ENCODE results near the gene C1QB. TPM values are rescaled to one million over a fixed set of nuclear protein-coding genes. Genes with fewer than 3 reads are reported as not detected.
A peak's percentile ranks its signal among the peaks of the same experiment; 100 is the strongest.

Gene C1QB
- total RNA-seq, 1 donor, result 0.72 TPM

DNA sequence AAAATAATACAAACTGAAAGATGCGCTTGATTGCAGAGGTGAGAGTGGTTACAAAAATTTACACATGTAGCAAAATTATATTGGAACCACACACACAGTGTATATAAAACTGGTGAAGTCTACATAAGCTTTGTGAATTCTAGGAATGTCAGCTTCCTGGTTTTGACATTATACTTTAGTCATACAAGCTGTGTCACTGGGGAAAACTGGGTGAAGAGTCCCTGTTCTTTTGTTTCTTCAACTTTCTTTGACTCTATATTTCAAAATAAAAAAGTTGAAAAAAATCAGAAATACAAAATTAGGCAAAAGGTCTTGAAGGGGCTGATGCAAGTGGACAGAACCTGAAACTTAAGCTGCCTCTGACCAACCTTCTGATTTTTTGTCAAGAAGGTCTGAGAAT, 6.7 kb upstream of the C1QB start:
- peak; percentile 88 for DNase-seq (ENCODE audit: insufficient read length, low spot score, missing footprints)
- Histone ChIP-seq H4K20me1 (ENCODE audit: insufficient read depth, low read length) (peaks cover 2% of the 10 kb centered on the region), H3K9me3 (ENCODE audit: low read depth, low read length) (no peaks in the 10 kb centered on the region), H3K79me2 (ENCODE audit: insufficient read depth, low read length) (no peaks in the 10 kb centered on the region), H3K27ac (ENCODE audit: low read depth, low read length) (no peak overlapping the region), H2AFZ (ENCODE audit: low read length) (no peak overlapping the region), H3K4me1 (ENCODE audit: insufficient read depth, low read length) (no peaks in the 10 kb centered on the region), H3K27me3 (ENCODE audit: insufficient read depth, low read length) (peaks cover 14% of the 10 kb centered on the region), H3K36me3 (ENCODE audit: insufficient read depth, low read length) (no peaks in the 10 kb centered on the region), H3K4me3 (ENCODE audit: insufficient read depth, low read length) (no peak overlapping the region), H3K4me2 (ENCODE audit: insufficient read depth, low read length) (no peak overlapping the region)
- TF ChIP-seq, protein P1, sequence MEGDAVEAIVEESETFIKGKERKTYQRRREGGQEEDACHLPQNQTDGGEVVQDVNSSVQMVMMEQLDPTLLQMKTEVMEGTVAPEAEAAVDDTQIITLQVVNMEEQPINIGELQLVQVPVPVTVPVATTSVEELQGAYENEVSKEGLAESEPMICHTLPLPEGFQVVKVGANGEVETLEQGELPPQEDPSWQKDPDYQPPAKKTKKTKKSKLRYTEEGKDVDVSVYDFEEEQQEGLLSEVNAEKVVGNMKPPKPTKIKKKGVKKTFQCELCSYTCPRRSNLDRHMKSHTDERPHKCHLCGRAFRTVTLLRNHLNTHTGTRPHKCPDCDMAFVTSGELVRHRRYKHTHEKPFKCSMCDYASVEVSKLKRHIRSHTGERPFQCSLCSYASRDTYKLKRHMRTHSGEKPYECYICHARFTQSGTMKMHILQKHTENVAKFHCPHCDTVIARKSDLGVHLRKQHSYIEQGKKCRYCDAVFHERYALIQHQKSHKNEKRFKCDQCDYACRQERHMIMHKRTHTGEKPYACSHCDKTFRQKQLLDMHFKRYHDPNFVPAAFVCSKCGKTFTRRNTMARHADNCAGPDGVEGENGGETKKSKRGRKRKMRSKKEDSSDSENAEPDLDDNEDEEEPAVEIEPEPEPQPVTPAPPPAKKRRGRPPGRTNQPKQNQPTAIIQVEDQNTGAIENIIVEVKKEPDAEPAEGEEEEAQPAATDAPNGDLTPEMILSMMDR (IDR thresholded peaks at IDR 0.05; ENCODE audit: extremely low read depth, low read depth, low read length), result no peak

DNA sequence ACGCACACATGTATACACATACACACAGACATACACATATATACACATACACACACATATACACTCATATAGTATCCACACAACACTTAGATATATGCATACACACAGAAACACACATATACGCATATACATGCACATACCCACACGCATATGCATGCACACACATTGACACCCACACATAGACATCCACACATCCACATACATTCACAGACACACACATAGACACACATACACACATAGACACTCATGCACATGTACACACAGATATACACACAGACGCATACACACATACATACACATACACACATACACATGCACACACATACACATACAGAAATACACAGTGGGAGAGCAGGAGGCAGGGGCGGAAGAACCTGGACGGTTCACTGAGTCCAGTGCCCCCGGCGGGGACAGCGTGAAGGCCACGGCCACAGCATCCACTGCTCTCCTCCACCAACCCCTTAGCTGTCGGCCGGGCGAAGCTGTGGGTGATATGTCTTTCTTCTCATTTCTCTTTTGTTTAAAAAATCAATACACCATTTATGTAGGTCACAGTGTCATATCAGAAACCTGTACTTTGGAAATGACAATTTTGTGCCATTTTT, 2.8 kb upstream of the C1QB start:
- Histone ChIP-seq H3K79me2 (ENCODE audit: insufficient read depth, low read length) (no peaks in the 10 kb centered on the region), H3K4me3 (ENCODE audit: insufficient read depth, low read length) (no peak overlapping the region), H3K27ac (ENCODE audit: low read depth, low read length) (no peak overlapping the region), H2AFZ (ENCODE audit: low read length) (no peak overlapping the region), H3K9me3 (ENCODE audit: low read depth, low read length) (no peaks in the 10 kb centered on the region), H3K36me3 (ENCODE audit: insufficient read depth, low read length) (no peaks in the 10 kb centered on the region), H3K4me1 (ENCODE audit: insufficient read depth, low read length) (no peaks in the 10 kb centered on the region), H3K27me3 (ENCODE audit: insufficient read depth, low read length) (peaks cover 35% of the 10 kb centered on the region), H3K4me2 (ENCODE audit: insufficient read depth, low read length) (no peak overlapping the region), H4K20me1 (ENCODE audit: insufficient read depth, low read length) (no peaks in the 10 kb centered on the region)
- TF ChIP-seq, protein P1 (IDR thresholded peaks at IDR 0.05; ENCODE audit: extremely low read depth, low read depth, low read length), result no peak
- no peak for DNase-seq (ENCODE audit: insufficient read length, low spot score, missing footprints)

DNA sequence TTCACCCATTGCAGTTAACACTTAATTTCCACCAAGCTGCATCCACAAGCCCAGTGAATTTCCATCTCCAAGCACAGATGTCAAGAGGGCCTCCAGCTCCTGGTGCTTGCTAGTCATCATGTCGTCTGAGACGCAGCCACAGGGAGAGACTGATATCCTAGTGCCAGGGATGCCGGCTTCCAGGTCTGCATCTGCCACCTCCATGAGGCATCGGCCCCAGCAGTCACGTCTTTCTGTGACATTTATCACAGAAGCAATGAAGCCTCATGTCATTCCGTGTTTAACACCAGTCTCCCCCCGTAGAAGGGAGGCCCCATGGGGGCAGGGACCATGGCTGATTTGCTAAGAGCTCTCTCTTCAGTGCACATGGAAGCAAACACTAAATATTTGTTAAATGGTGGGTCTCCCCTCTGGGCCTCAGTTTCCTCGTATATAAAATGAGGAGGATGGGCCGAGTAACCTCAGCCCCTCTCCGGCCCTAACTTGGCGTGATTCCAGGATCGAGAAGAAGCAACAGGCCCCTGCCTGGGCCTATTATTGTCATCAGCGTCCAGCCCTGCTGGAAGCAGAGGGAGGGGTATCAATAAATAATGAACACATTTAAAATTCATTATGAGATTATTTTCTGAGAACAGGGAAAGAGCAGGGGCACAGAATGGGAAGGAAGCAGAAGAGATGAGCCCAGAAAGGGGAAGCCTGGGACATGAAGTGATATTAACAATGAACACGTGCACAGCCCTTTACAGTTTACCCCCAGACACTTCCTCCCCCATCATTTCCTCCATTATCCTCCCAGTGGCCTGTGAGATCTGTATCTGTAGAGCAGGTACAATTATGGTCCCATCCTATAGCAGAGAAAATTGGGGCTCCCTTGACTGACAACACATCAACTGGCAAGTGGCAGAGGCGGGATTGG, 837 bp upstream of the C1QB start:
- Histone ChIP-seq H3K27me3 (ENCODE audit: insufficient read depth, low read length) (peaks cover 51% of the 10 kb centered on the region), H3K79me2 (ENCODE audit: insufficient read depth, low read length) (no peaks in the 10 kb centered on the region), H3K9me3 (ENCODE audit: low read depth, low read length) (no peaks in the 10 kb centered on the region), H3K27ac (ENCODE audit: low read depth, low read length) (no peak overlapping the region), H3K36me3 (ENCODE audit: insufficient read depth, low read length) (no peaks in the 10 kb centered on the region), H3K4me2 (ENCODE audit: insufficient read depth, low read length) (no peak overlapping the region), H3K4me1 (ENCODE audit: insufficient read depth, low read length) (no peaks in the 10 kb centered on the region), H2AFZ (ENCODE audit: low read length) (no peak overlapping the region), H4K20me1 (ENCODE audit: insufficient read depth, low read length) (no peaks in the 10 kb centered on the region), H3K4me3 (ENCODE audit: insufficient read depth, low read length) (no peak overlapping the region)
- TF ChIP-seq, protein P1 (IDR thresholded peaks at IDR 0.05; ENCODE audit: extremely low read depth, low read depth, low read length), result no peak
- peak; percentile 55 for DNase-seq (ENCODE audit: insufficient read length, low spot score, missing footprints)

GRCh38 chr1:22654692-22655091, 1.7 kb downstream of the C1QB start:
- Histone ChIP-seq H3K27ac (ENCODE audit: low read depth, low read length) (no peak overlapping the region), H3K27me3 (ENCODE audit: insufficient read depth, low read length) (peaks cover 47% of the 10 kb centered on the region)

More at GRCh38 chr1:22654692-22655091, 1.7 kb downstream of the C1QB start:
- Histone ChIP-seq H3K4me1 (ENCODE audit: insufficient read depth, low read length) (no peaks in the 10 kb centered on the region), H2AFZ (ENCODE audit: low read length) (no peak overlapping the region), H3K4me2 (ENCODE audit: insufficient read depth, low read length) (no peak overlapping the region), H4K20me1 (ENCODE audit: insufficient read depth, low read length) (no peaks in the 10 kb centered on the region), H3K79me2 (ENCODE audit: insufficient read depth, low read length) (no peaks in the 10 kb centered on the region), H3K36me3 (ENCODE audit: insufficient read depth, low read length) (no peaks in the 10 kb centered on the region), H3K9me3 (ENCODE audit: low read depth, low read length) (no peaks in the 10 kb centered on the region), H3K4me3 (ENCODE audit: insufficient read depth, low read length) (no peak overlapping the region)
- DNase-seq (ENCODE audit: insufficient read length, low spot score, missing footprints), result peak; percentile 52
- TF ChIP-seq, protein P1 (IDR thresholded peaks at IDR 0.05; ENCODE audit: extremely low read depth, low read depth, low read length), result no peak

All from osteoblast (primary cell).